Fibroblast of skin of abdomen (primary cell): Measurements from ENCODE around the gene ACSM2B. TPM values are rescaled to one million over a fixed set of nuclear protein-coding genes. Genes with fewer than 3 reads are reported as not detected.
"Not testable (repeated sequence)": the region's sequence is repeated elsewhere in the genome, so short reads cannot be mapped to it uniquely, and the experiment has no call there.

ENCODE experiments used
- DNase-seq: peaks from one replicate; pipeline ENCODE4 v3.0.0-alpha.2; 2013
- polyA plus RNA-seq, 2 experiments: library from polyadenylated mRNA; unstranded; fragments of 120-200 nt; gene quantifications; one replicate each; pipeline ENCODE4 v1.2.1, GENCODE V29; 2013; ENCODE audit not compliant: insufficient read length in 2 of 2

ACSM2B gene
- not detected for polyA plus RNA-seq (2013, experiment 1 of 2; ENCODE audit: insufficient read length)
- polyA plus RNA-seq (2013, experiment 2 of 2; ENCODE audit: insufficient read length), result 0.05 TPM

- DNase-seq, result not testable (repeated sequence)
These were observed at the start of gene ACSM2B for GRCh38 chr16:20576145-20576544. Gene ACSM2B (minus strand): TSS chr16:20576367. CDS start chr16:20564845, 11,522 bp downstream.

DNA sequence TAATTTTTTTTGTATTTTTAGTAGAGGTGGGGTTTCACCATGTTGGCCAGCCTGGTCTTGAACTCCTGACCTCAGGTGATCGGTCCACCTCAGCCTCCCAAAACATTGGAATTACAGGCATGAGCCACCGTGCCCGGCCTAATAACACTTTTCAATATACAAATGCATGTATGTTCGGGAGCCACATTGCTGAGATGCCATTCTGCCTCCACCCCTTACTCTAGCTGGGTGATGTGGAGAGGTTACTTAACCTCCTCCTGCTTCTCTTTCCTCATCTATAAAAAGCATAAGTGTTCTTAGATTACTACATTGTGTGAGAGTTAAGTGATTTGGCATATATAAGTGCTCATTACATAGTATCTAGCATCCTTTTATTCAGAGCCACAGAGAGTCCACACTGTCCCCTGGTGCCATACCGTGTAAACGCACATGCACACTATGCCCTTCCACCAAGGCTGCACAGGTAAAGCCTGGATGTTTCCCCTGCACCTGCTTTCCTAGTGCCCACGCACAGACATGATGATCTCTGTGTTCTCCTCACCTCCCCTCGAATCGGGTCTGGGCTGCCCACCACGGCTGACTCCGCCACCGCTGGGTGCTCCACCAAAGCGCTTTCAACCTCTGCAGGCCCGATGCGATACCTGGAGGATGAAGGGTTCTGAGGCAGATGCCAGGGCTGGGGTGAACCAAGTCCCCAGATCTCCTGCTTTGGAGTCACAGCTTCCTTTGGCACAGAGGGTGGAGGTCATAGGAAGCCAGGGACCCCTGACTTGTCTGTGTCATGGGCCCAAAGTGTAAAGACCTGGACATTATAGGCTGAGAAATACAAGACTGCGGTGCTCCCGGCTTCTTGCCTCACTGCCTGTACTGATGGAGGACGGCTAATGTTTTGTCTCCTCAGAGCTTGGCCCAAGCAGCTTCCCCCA is 49.0 kb upstream of the ACSM2B start:
- no peak for DNase-seq

DNA sequence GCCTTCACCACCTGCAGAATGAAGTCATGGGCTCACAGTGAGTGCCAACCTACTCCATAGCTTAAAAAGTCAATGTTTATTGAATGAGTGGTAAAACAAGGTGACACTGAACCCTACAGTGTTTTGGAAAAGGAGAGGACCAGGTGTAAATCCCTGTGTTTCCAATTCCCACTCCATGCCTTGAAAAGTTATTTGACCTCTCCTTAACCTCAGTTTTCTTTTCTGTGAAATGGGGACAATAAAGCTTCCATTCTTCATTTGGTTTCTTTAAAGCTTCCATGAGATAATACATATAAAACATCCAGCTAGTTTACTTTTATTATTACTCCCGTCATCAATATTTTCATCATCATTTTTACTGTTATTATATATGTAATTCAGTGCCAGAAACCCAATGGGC is 48.0 kb upstream of the ACSM2B start:
- no peak for DNase-seq

GRCh38 chr16:20622498-20622870 is 46.3 kb upstream of the ACSM2B start:
- DNase-seq, result no peak

DNA sequence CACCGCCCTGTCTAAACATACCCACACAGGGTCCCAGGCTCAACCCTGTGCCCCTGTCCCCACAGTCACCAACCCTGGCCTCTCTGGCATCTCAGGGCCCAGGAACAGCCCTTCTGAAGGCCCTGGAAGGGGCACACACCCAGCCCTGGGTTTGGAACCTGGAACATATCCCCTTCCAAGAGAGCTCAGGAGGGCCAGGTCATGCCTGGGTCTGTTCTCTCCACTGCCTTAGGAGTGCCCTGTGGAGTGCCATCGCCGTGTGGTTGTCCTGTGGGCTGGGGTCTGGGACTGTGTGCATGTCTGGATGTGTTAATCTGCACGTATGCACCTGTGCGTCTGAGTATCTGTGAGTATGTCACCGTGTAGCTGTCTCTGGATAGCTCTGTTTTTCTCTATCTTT is 45.2 kb upstream of the ACSM2B start:
- DNase-seq, result no peak

- no peak for DNase-seq
These were observed 44.6 kb upstream of the ACSM2B start for GRCh38 chr16:20620770-20621169.

DNA sequence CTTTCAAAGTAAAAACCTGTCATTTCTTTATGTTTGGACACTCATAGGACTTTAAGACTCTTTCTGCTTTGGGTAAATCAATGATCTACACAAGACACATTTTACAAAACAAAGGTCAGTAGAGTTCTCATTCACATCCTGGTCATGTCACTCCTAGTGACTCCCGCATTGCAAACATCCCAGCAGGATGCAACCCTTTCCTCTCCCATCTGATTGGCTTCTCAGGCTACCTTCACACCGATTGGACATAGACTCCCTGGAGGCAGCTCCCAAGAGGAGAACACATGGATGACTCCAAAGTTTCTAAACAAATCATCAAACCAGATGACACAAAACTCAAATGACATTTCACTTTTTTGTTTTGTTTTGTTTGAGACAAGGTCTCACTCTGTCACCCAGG is 43.8 kb upstream of the ACSM2B start:
- no peak for DNase-seq

DNA sequence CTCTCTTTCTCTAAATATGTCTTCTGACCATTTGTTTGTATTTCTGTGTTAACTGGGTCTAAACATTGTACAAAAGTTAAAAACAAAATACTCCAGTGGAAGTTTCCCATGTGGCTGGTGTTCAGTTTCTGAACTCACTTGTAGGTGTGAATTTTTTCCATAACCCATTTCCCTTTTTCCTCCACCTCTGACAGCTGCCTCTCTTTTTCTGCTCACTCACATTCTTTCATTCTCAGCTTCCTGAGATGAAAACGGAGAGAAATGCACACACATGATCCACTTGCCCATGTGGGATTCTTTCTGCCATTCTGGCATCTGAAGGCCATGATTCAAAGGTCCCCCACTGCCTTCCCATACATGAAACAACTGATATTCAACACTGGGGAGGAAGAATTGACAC is 41.1 kb upstream of the ACSM2B start:
- DNase-seq, result no peak

DNA sequence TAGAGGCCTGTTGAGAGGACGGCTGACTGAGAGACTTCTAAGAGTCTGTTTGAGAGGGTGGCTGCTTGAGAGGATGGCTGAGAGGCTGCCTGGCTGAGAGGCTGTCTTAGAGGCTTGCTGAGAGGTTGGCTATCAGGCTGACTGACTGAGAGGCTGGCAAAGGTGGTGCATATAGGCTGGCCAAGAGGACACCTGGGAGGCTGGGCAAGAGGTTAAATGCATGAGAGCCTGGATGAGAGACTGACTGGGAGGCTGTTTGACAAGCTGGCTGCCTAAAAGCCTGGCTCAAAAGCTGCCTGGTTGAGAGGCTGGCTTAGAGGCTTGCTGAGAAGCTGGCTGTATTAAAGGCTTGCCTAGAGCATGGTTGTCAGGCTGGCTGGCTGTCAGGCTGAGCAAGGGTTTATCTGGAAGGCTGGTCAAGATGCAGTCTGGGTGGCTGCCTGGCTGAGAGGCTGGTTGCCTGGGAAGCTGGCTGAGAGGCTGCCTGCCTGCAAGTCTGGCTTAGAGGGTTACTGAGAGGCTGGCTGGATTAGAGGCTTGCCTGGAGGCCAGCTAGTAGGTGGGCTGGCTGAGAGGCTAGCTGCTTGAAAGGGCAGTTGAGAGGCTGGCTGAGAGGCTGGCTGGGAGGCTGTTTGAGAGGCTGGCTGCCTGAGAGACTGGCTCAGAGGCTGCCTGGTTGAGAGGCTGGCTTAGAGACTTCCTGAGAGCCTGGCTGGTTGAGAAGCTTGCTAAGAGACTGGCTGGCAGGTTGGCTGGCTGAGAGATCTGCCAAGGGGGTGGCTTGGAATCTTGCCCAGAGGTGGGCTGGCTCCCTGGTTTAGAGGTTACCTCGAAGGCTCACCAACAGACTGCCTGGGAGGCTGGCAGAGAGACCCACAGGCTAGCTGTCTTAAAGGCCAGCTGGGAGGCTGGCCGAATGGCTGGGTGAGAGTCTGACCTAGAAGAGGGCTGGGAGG is 38.3 kb upstream of the ACSM2B start:
- DNase-seq, result no peak

DNA sequence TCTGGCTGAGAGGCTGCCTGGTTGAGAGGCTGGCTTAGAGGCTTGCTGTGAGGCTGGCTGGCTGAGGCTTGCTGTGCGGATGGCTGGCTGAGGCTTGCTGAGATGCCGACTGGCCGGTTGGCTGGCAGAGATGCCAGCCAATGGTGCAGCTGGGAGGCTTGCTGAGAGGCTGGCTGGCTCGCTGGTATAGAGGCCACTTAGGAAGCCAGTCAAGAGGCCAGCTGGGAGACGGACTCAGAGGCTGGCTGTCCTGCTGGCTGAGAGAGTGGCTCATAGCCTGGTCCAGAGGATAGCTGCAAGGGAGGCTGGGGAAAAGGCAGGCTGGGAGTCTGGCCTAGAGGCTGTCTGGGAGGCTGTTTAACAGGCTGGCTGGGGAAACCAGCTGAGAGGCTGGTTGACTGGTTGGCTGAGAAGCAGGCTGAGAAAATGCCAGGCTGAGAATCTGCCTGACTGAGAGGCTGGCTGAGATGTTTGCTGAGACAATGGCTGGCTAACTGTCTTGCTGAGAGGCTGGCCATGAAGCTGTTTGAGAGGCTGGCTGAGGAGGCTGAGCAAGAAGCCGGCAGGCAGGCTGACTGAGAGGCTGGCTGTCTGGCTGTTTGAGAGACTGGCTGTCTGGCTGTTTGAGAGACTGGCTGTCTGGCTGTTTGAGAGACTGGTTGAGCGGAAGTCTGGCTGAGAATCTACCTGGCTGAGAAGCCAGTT is 37.5 kb upstream of the ACSM2B start:
- no peak for DNase-seq

DNA sequence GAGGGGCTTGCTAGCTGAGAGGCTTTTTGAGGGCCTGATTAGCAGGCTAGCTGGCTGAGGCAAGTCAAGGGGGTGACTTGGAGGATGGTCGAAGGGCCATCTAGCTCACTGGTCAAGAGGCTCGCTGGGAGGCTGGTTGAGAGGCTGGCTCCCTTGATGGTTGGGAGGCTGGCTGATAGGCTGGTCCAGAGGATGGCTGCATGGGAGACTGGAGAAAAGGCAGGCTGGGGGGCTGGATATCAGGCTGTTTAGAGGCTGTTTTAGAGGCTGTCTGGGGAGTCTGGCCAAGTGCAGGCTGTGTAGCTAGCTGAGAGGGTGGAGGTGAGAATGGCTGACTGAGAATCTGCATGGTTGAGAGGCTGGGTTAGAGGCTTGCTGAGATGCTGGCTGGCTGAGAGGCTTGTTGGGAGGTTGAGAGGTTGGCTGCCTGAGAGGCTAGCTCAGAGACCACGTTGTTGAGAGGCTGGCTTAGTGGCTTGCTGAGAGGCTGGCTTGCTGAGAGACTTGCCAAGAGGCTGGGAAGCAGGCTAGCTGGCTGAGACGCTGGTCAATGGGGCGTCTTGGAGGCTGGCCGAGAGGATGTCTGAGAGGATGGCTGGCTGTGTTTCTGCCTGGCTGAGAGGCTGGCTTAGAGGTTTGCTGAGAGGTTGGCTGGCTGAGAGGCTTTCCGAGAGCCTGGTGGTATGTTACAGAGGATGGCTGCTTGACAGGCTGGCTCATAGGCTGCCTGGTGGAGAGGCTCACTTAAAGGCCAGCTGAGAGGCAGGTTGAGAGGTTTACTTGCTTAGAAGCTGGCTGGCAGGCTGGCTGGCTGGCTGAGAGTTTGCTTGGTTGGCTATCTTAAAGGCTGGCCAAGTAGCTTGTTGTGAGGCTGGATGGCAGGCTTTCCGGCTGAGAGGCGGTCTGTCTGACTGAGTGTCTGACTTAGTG is 36.6 kb upstream of the ACSM2B start:
- DNase-seq, result no peak

DNA sequence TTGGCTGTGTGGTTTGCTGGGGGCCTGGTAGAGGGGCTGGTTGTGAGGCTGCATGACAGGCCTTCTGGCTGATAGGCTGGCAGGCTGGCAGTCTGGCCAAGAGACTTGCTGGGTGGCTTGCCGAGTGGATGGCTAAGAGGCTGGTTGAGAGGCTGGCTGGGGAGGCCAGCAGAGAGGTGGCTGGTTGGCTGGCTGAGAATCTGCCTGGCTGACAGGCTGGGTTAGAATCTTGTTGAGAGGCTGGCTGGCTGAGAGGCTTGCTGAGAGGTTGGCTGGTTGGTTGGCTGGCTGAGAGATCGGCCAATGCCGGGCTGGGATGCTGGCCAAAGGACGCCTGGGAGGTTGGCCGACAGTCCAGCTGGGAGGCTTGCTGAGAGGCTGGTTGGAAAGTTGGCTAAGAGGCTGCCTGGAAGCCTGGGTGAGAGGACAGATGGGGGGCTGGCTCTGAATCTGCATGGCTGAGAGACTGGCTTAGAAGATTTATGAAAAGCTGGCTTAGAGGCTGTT is 35.9 kb upstream of the ACSM2B start:
- no peak for DNase-seq

GRCh38 chr16:20611350-20611902 is 35.3 kb upstream of the ACSM2B start:
- DNase-seq, result no peak

- DNase-seq, result no peak
These were observed 34.8 kb upstream of the ACSM2B start for GRCh38 chr16:20610892-20611349.

GRCh38 chr16:20610211-20610891 is 34.2 kb upstream of the ACSM2B start:
- DNase-seq, result no peak

DNA sequence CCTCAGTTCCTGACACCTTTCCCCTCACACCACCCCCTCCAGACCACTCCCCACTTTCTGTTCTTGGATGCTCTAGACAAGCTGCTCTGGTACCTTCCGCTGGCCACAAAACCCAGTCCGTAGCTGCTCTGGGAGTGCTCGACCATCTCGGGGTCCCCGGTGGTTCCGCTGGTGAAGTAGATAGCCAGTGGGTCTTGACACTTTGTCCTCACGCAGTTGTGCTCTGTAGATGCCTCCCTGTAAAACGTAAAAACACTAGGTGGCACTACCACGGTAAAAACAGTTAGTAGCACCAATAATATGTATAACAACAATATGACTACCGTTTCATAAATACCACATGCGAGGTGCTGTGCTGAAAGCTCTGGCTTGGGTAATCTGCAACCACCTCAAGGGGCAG is 26.0 kb upstream of the ACSM2B start:
- not testable (repeated sequence) for DNase-seq

DNA sequence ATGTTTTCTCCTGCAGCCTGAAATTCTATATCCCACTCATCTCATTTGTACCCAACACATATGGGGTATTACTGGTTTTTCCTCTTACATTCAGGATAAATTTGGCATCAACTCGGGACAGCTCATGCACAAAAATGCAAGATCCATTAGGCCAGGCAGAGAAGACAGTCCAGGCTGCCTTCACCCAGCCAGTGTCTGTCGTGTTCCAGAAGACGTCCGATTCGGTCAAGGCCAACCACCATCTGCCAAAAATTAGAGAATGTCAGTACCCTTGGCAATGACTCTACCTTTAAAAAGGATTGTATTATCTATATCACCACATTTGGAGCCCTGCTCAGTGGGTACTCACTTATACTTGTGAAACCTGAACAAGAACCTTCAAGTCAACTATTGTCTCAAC is 23.3 kb upstream of the ACSM2B start:
- DNase-seq, result not testable (repeated sequence)

GRCh38 chr16:20598832-20599469 is 22.8 kb upstream of the ACSM2B start:
- DNase-seq, result no peak

- DNase-seq, result not testable (repeated sequence)
These were observed 19.5 kb upstream of the ACSM2B start for GRCh38 chr16:20595694-20596093.
